Aorta (tissue), 5 donors: ENCODE data around the gene ABHD1. TPM values are rescaled to one million over a fixed set of nuclear protein-coding genes. Genes with fewer than 3 reads are reported as not detected.

Experiments used
- ATAC-seq: fragments of 200-7000 bp; cut with Tn5 transposase; one replicate; pipeline ENCODE4 v1.9.1; 2022; ENCODE audit warnings: moderate library complexity; ENCODE audit not compliant: low FRiP score
- DNase-seq, 2 donors: peaks; one replicate each; pipeline ENCODE4 v3.0.0-alpha.2; 2020
- H3K27ac ChIP-seq, 2 donors: one replicate each; pipeline ENCODE4 v1.5.1; 2013; ENCODE audit warnings: low read length in 2 of 2, mild to moderate bottlenecking in 2 of 2, moderate library complexity in 2 of 2, control low read depth in 1 of 2, inconsistent platforms in 1 of 2, low read depth in 1 of 2
- H3K27me3 ChIP-seq, 2 donors: one replicate each; pipeline ENCODE4 v1.6.1; 2013; ENCODE audit warnings: control low read depth in 1 of 2, low read length in 1 of 2, mild to moderate bottlenecking in 1 of 2, moderate library complexity in 1 of 2; ENCODE audit not compliant: insufficient read depth in 2 of 2, control insufficient read depth in 1 of 2
- H3K36me3 ChIP-seq, 2 donors: one replicate each; pipeline ENCODE4 v1.6.1; 2013; ENCODE audit warnings: control low read depth in 1 of 2, low read length in 1 of 2, mild to moderate bottlenecking in 1 of 2; ENCODE audit not compliant: insufficient read depth in 2 of 2, control insufficient read depth in 1 of 2
- H3K4me1 ChIP-seq, 2 donors: one replicate each; pipeline ENCODE4 v1.6.1; 2013; ENCODE audit warnings: low read length in 2 of 2, control low read depth in 1 of 2, mild to moderate bottlenecking in 1 of 2, moderate library complexity in 1 of 2; ENCODE audit not compliant: insufficient read depth in 2 of 2, control insufficient read depth in 1 of 2
- H3K4me3 ChIP-seq, 2 donors: one replicate each; pipeline ENCODE4 v1.5.1; 2013; ENCODE audit warnings: low read length in 2 of 2, control low read depth in 1 of 2, mild to moderate bottlenecking in 1 of 2
- H3K9me3 ChIP-seq: one replicate; pipeline ENCODE4 v1.6.1; 2013; ENCODE audit warnings: mild to moderate bottlenecking, low read length; ENCODE audit not compliant: control insufficient read depth
- WGBS, 2 donors: extraction: QIAGEN DNeasy Blood & Tissue Kit; methylation state at CpG; one replicate each; pipeline ENCODE4 v1.1.7; 2013; 5-methylcytosine and 5-hydroxymethylcytosine counted together
- intact Hi-C, 2 donors: fragments of 100-400 bp; cut with DNase I; formaldehyde crosslinking; loops; one replicate each; pipeline versions ENCODE4 v1.14.2 to v1.15.0; 2022
- polyA plus RNA-seq, 2 donors: library from polyadenylated mRNA; stranded (reverse); fragments of 200-250 nt; gene quantifications; one replicate each; pipeline ENCODE4 v1.2.3, GENCODE V29; 2013
- total RNA-seq, 2 donors: library from RNA; stranded (reverse); fragmentation: NEBNext Ultra II Directional; extraction: Animal tissue kit (Norgen Biotek cat#: 25700); gene quantifications; one replicate each; pipeline ENCODE4 v1.2.1, GENCODE V29; 2021
- donor health status: healthy with polysubstance abuse.
- donor health status: Bipolar disorder and iron deficiency.
- donor health status: DM: no; HTN: no; CAD: no.
- donor health status: DM: no; HTN: no; CAD: no.
- donor health status: DM: yes; HTN: yes; CAD: no.

The ABHD1 gene
- total and polyA plus RNA-seq, 4 donors, result 0.08 to 0.90 TPM; not detected in 2

- H3K4me3 ChIP-seq, result peak overlapping the region; percentile 21 to 46
- H3K4me1 ChIP-seq, result no peaks in the 10 kb centered on the region
- peaks cover 0 to 2% of the 10 kb centered on the region in 2 donors for H3K36me3 ChIP-seq
- DNase-seq, result peak; percentile 88 to 92
- intact Hi-C loops, result loop anchor here (5.0 kb wide), 3 partner anchors 33 to 123 kb away; partner anchors contain the start of genes AGBL5 (in 1 of the 2) and PREB (in 1 of the 2)
- H3K27me3 ChIP-seq, result no peaks in the 10 kb centered on the region
- peak overlapping the region in 1 of 2 donors; percentile 70 for H3K27ac ChIP-seq
- WGBS, 2 donors, result 2 to 4% methylated on average over 38 of the region's 38 CpGs
- ATAC-seq, result peak; percentile 79
- H3K9me3 ChIP-seq, result no peaks in the 10 kb centered on the region
Observed at GRCh38 chr2:27085673-27086089, 37.9 kb upstream of the ABHD1 start.

- Histone ChIP-seq H3K4me3 (peak overlapping the region; percentile 21 to 46), H3K4me1 (no peaks in the 10 kb centered on the region), H3K27ac (peak overlapping the region in 1 of 2 donors; percentile 70), H3K27me3 (no peaks in the 10 kb centered on the region), H3K36me3 (peaks cover 0 to 2% of the 10 kb centered on the region in 2 donors), H3K9me3 (no peaks in the 10 kb centered on the region)
- ATAC-seq (peak; percentile 92), DNase-seq (peak; percentile 97 to 99)
- 1 to 2% methylated on average over 66 to 81 of the region's 81 CpGs for WGBS, 2 donors
- intact Hi-C loops, result loop anchor here (5.0 kb wide), 3 partner anchors 34 to 124 kb away; partner anchors contain the start of genes AGBL5 (in 1 of the 2) and PREB (in 1 of the 2)
Observed at GRCh38 chr2:27086090-27086723, 37.4 kb upstream of the ABHD1 start.

DNA sequence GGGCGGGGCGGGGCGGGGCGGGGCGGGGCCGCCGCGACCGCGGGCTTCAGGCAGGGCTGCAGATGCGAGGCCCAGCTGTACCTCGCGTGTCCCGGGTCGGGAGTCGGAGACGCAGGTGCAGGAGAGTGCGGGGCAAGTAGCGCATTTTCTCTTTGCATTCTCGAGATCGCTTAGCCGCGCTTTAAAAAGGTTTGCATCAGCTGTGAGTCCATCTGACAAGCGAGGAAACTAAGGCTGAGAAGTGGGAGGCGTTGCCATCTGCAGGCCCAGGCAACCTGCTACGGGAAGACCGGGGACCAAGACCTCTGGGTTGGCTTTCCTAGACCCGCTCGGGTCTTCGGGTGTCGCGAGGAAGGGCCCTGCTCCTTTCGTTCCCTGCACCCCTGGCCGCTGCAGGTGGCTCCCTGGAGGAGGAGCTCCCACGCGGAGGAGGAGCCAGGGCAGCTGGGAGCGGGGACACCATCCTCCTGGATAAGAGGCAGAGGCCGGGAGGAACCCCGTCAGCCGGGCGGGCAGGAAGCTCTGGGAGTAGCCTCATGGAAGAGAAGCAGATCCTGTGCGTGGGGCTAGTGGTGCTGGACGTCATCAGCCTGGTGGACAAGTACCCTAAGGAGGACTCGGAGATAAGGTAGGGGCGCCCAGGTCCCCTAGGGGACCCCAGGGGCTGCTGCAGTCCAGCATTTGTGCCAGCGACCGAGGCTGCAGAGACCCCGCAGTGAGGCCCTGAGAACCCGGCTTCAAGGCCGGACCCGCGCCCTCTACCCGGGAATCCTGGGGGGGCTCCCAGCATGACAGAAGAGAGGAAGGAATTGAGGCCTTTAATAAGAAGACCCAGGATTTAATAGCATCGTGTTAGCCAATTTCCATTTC is 36.7 kb upstream of the ABHD1 start, which contains the start of gene KHK:
Gene KHK, plus strand, starts transcription at position 49 of the 870 bp plus-strand sequence. Its CDS starts 488 bp downstream, at position 537.
- peak; percentile 3 for ATAC-seq
- H3K4me3 ChIP-seq, result peak within 1 kb of the TSS; percentile 21 to 56
- peaks cover 0 to 2% of the 10 kb centered on the region in 2 donors for H3K36me3 ChIP-seq
- peak within 1 kb of the TSS in 1 of 2 donors; percentile 70 for H3K27ac ChIP-seq
- 7 to 9% methylated on average over 50 to 54 of the region's 54 CpGs for WGBS, 2 donors
- H3K9me3 ChIP-seq, result no peaks in the 10 kb centered on the region
- no peaks in the 10 kb centered on the region for H3K4me1 ChIP-seq
- DNase-seq, result peak; percentile 75 to 85
- intact Hi-C loops, result loop anchor here (5.0 kb wide), 3 partner anchors 35 to 125 kb away; partner anchors contain the start of genes AGBL5 (in 1 of the 2) and PREB (in 1 of the 2)
- H3K27me3 ChIP-seq, result no peaks in the 10 kb centered on the region

DNA sequence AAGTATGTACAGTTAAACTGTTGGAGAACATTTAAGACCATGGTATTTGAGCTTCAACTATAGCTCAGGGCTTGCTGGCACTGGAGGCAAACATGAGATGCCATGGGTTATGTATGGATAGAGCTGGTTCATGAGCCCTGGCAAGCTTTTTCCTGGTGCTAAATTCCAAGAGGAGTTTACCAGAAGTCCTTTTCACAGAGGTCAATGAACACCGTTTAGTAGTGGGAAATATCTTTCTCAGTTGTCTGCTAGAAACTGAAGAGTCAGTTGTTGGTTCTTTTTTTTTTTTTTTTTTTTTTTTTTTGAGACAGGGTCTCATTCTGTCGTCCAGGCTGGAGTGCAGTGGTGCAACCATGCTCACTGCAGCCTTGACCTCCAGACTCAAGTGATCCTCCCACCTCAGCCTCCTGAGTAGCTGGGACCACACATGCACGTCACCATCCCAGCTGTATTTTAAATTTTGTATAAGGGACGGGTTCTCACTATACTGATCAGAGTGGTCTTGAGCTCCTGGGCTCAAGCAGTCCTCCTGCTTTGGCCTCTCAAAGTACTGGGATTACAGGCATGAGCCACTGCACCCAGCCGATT is 35.7 kb upstream of the ABHD1 start:
- Histone ChIP-seq H3K27me3 (no peaks in the 10 kb centered on the region), H3K9me3 (no peaks in the 10 kb centered on the region), H3K4me3 (no peak overlapping the region), H3K27ac (no peak overlapping the region), H3K36me3 (no peaks in the 10 kb centered on the region), H3K4me1 (no peaks in the 10 kb centered on the region)
- DNase-seq, result no peak
- intact Hi-C loops, result loop anchor here (5.0 kb wide), 3 partner anchors 36 to 126 kb away; partner anchors contain the start of genes AGBL5 (in 1 of the 2) and PREB (in 1 of the 2)
- no peak for ATAC-seq
- 81 to 82% methylated on average over 5 of the region's 5 CpGs for WGBS, 2 donors

DNA sequence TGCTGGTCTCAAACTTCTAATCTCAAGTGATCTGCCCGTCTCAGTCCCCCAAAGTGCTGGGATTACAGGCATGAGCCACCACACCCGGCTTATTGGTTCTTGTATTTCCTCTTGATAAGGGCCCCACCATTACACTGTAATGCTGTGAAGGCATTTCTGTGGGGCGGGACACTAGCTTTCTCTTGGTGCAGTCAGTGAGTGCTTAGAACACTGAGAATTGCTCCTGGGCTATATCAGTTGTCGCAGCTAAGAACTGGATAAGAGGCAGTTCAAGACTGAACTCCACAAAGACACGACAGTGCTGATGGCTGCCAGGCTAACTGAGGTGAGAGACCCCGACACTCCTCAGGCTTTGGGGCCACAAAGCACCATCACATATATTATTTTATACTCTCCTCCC is 35.0 kb upstream of the ABHD1 start:
- no peaks in the 10 kb centered on the region for H3K9me3 ChIP-seq
- no peak overlapping the region for H3K27ac ChIP-seq
- 92 to 94% methylated on average over 6 of the region's 6 CpGs for WGBS, 2 donors
- intact Hi-C loops, result loop anchor here (5.0 kb wide), 3 partner anchors 36 to 126 kb away; partner anchors contain the start of genes AGBL5 (in 1 of the 2) and PREB (in 1 of the 2)
- H3K4me1 ChIP-seq, result no peaks in the 10 kb centered on the region
- no peaks in the 10 kb centered on the region for H3K27me3 ChIP-seq
- ATAC-seq, result no peak
- no peaks in the 10 kb centered on the region for H3K36me3 ChIP-seq
- H3K4me3 ChIP-seq, result no peak overlapping the region
- no peak for DNase-seq

DNA sequence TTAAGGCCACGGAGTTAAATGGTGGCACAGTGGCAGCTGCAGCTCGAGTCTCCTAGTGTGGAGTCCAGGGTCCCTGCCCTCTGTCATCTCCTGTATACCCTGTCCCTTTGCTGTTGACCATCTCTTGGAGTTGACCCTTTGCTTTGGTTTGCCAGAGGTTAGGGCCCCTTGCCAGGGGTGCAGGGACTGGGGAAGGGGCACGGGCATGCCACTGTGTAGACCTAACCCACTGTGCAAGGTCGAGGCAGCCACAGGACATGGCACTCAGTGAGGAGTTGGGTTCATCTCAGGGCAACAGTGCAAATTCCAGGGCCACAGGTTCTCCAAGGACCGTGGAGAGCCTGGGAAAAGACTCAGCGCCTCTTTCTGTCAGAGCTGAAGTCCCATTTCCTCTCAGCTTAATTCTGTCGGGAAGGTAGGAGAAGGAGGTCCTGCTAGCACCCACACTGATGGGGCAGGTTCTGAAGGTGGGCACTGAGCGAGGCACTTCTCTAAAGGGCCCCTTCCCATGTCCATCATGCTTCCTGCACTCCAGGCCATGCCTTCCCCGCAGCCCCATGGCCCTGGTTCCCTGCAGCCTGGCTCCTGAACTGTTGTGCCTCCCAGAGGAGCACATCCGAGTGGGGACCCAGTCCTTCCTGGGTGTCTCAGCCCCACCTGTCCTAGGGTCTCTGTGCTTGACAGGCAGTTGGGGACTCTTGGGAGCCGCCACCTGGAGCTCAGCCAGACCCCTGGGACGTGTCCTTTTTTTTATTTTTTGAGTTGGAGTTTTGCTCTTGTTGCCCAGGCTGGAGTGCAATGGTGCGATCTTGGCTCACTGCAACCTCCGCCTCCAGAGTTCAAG is 34.3 kb upstream of the ABHD1 start:
- intact Hi-C loops, result loop anchor here (5.0 kb wide), 3 partner anchors 37 to 127 kb away; partner anchors contain the start of genes AGBL5 (in 1 of the 2) and PREB (in 1 of the 2)
- no peak for ATAC-seq

DNA sequence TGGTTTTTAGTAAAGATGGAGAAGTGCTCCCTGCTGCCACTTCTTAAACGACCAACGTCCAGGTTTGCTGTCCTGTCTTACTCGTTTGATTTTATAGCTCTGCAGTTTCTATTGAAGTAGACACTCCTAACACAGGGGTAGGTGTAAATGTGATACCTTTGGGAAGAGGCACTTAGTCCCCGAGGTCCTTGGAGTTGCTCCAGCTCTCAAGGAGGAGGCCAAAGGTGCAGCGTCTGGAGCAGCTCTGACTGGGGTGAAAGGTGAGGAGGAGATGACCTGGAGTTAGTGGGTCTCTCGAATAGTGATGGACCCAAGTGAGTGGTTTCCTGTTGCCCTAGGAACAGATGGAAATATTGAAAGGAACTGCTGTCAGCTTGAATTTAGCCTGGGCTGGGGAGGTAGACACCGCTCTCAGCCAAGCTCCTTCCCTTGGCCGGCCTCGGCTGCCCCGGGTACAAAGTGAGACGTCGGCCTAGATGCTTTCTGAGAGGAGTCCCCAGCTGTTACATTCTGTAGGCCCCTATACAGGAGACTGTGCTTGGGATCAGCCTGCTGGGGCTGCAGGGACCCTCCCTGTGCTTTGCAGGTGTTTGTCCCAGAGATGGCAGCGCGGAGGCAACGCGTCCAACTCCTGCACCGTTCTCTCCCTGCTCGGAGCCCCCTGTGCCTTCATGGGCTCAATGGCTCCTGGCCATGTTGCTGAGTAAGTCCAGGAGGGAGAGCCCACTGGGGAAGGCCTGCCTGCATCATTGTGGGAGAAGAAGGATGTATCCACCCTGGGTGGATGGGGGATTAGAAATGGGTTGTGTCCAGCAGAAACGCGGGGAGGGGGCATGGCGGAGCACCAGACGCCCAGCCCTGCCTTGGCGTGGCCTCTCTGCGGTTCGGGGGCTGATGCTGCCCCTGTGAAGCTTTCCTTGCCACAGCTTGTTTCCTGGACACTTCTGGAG is 31.6 kb upstream of the ABHD1 start:
- Histone ChIP-seq H3K27ac (no peak overlapping the region), H3K27me3 (no peaks in the 10 kb centered on the region), H3K9me3 (no peaks in the 10 kb centered on the region), H3K36me3 (no peaks in the 10 kb centered on the region), H3K4me3 (no peak overlapping the region), H3K4me1 (no peaks in the 10 kb centered on the region)
- intact Hi-C loops, result loop anchor here in 1 of 2 donors (10.0 kb wide), 1 partner anchor 103 kb away; no protein-coding TSS in a partner anchor
- WGBS, 2 donors, result 81 to 83% methylated on average over 25 of the region's 25 CpGs
- no peak for ATAC-seq
- DNase-seq, result peak in 1 of 2 donors; percentile 62

More for the DNA sequence above, 34.3 kb upstream of the ABHD1 start:
- 89 to 91% methylated on average over 14 of the region's 14 CpGs for WGBS, 2 donors
- Histone ChIP-seq H3K27me3 (no peaks in the 10 kb centered on the region), H3K4me1 (no peaks in the 10 kb centered on the region), H3K9me3 (no peaks in the 10 kb centered on the region), H3K36me3 (no peaks in the 10 kb centered on the region), H3K27ac (no peak overlapping the region), H3K4me3 (no peak overlapping the region)
- DNase-seq, result no peak
